T47D (cell line): Measurements from ENCODE around the gene ZCCHC24.
A peak's percentile ranks its signal among the peaks of the same experiment; 100 is the strongest.

Experiments used
- DNase-seq, 2 experiments: peaks; one replicate each; pipeline versions ENCODE4 v3.0.0 to v3.0.0-alpha.2; 2011 to 2012; ENCODE audit warnings: low read depth in 1 of 2, low spot score in 1 of 2
- JUND ChIP-seq: IDR thresholded peaks from 2 replicates; pipeline ENCODE4 v1.6.1; 2012; ENCODE audit warnings: low read depth
- in situ Hi-C: cut with HindIII; loops from 2 replicates; pipeline ENCODE4 v1.10.0; 2016; ENCODE audit warnings: low sequenced_read_pairs, low pct_unique_long_range_greater_than_20kb

Gene ZCCHC24

GRCh38 chr10:79445161-79445976 lies at the start of gene ZCCHC24:
Gene ZCCHC24 (minus strand): TSS chr10:79445624. CDS start chr10:79445440, 184 bp downstream.
- in situ Hi-C loops = no loop called here
- no peak for TF ChIP-seq JUND
- DNase-seq = peak; percentile 97 to 99

- in situ Hi-C loops = no loop called here
- no peak for TF ChIP-seq JUND
- DNase-seq = no peak
Measured at GRCh38 chr10:79493806-79494205, 48.4 kb upstream of the ZCCHC24 start.

GRCh38 chr10:79492839-79493238 lies 47.4 kb upstream of the ZCCHC24 start:
- no peak for DNase-seq
- in situ Hi-C loops = no loop called here
- TF ChIP-seq JUND = no peak

GRCh38 chr10:79492256-79492655 lies 46.8 kb upstream of the ZCCHC24 start:
- TF ChIP-seq JUND = no peak
- in situ Hi-C loops = no loop called here
- DNase-seq = no peak

GRCh38 chr10:79491143-79491835 lies 45.9 kb upstream of the ZCCHC24 start:
- peak in 1 of 2 experiments; percentile 33 for DNase-seq
- in situ Hi-C loops = no loop called here
- TF ChIP-seq JUND = no peak

GRCh38 chr10:79490400-79491142 lies 45.1 kb upstream of the ZCCHC24 start:
- no peak for TF ChIP-seq JUND
- in situ Hi-C loops = no loop called here

GRCh38 chr10:79488870-79489269 lies 43.4 kb upstream of the ZCCHC24 start:
- in situ Hi-C loops = no loop called here
- TF ChIP-seq JUND = no peak
- DNase-seq = no peak

More at GRCh38 chr10:79490400-79491142, 45.1 kb upstream of the ZCCHC24 start:
- no peak for DNase-seq

GRCh38 chr10:79488336-79488735 lies 42.9 kb upstream of the ZCCHC24 start:
- TF ChIP-seq JUND = no peak
- DNase-seq = peak in 1 of 2 experiments; percentile 27
- in situ Hi-C loops = no loop called here

- no peak for TF ChIP-seq JUND
- peak; percentile 42 to 79 for DNase-seq
- in situ Hi-C loops = no loop called here
Measured at GRCh38 chr10:79487296-79488194, 42.1 kb upstream of the ZCCHC24 start.

GRCh38 chr10:79484476-79484875 lies 39.1 kb upstream of the ZCCHC24 start:
- no peak for TF ChIP-seq JUND
- in situ Hi-C loops = no loop called here
- no peak for DNase-seq

- no peak for DNase-seq
- in situ Hi-C loops = no loop called here
Measured at GRCh38 chr10:79483948-79484347, 38.5 kb upstream of the ZCCHC24 start.

GRCh38 chr10:79483299-79483698 lies 37.9 kb upstream of the ZCCHC24 start:
- no peak for DNase-seq
- in situ Hi-C loops = no loop called here

More at GRCh38 chr10:79483948-79484347, 38.5 kb upstream of the ZCCHC24 start:
- no peak for TF ChIP-seq JUND

More at GRCh38 chr10:79483299-79483698, 37.9 kb upstream of the ZCCHC24 start:
- TF ChIP-seq JUND = no peak
